ENCODE data around the gene ISG20.

DNA sequence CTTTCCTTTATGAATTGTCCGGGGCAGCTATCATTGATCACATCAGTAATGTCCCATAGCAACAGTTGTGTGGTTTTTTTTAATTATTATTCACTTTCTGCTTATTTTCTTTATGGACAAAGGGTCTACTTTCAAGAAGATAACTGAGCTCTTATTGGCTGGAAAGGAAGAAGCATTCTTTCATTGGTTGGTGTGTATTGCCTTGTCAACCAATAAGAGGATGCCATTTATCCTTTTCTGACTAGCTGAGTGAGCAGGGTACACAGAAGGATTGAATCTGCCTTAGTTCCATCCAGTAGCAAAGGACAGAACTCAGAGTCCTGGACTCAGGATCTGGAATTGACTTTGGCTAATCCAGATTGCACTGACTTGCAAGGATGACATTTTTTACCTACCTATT, 30.9 kb upstream of the ISG20 start:
- TF ChIP-seq, protein P1, sequence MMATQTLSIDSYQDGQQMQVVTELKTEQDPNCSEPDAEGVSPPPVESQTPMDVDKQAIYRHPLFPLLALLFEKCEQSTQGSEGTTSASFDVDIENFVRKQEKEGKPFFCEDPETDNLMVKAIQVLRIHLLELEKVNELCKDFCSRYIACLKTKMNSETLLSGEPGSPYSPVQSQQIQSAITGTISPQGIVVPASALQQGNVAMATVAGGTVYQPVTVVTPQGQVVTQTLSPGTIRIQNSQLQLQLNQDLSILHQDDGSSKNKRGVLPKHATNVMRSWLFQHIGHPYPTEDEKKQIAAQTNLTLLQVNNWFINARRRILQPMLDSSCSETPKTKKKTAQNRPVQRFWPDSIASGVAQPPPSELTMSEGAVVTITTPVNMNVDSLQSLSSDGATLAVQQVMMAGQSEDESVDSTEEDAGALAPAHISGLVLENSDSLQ (IDR thresholded peaks at IDR 0.05), result no peak
- TF ChIP-seq FOXM1 (IDR thresholded peaks at IDR 0.05; ENCODE audit: borderline replicate concordance), result no peak
- no peak for TF ChIP-seq SP1 (IDR thresholded peaks at IDR 0.05)
- no peak for TF ChIP-seq ELF4 (IDR thresholded peaks at IDR 0.05)
- no peak for TF ChIP-seq CTBP1 (IDR thresholded peaks at IDR 0.05; ENCODE audit: borderline replicate concordance)
- TF ChIP-seq SUZ12 (IDR thresholded peaks at IDR 0.05), result no peak
